GM12878 (cell line): ENCODE data around the gene GET3. TPM values are rescaled to one million over a fixed set of nuclear protein-coding genes. Genes with fewer than 3 reads are reported as not detected.

Experiments used
- ATF2 ChIP-seq: IDR thresholded peaks from 2 replicates; pipeline ENCODE4 v1.6.1; 2012; ENCODE audit warnings: low read length, inconsistent platforms
- ATF3 ChIP-seq: IDR thresholded peaks from 2 replicates; pipeline ENCODE4 v1.6.1; 2011; ENCODE audit warnings: low read depth, mild to moderate bottlenecking, low read length, moderate library complexity, borderline replicate concordance; ENCODE audit errors: extremely low read depth
- BRCA1 ChIP-seq: IDR thresholded peaks from 2 replicates; pipeline ENCODE4 v1.6.1; 2011; ENCODE audit warnings: low read depth, low read length, improper control_type of control experiment
- CBFB ChIP-seq: IDR thresholded peaks from 2 replicates; pipeline ENCODE4 v1.6.1; 2016; ENCODE audit warnings: antibody characterized with exemption, low read depth
- CHD2 ChIP-seq: IDR thresholded peaks from 2 replicates; pipeline ENCODE4 v1.6.1; 2011; ENCODE audit warnings: low read depth, low read length, improper control_type of control experiment, borderline replicate concordance
- CREB1 ChIP-seq: IDR thresholded peaks from 2 replicates; pipeline ENCODE4 v1.6.1; 2012; ENCODE audit warnings: low read depth, mild to moderate bottlenecking, inconsistent platforms
- DPF2 ChIP-seq: fragments of 450-650 bp; IDR thresholded peaks from 2 replicates; pipeline ENCODE4 v1.6.1; 2017; ENCODE audit warnings: mild to moderate bottlenecking
- E2F8 ChIP-seq: fragments of 450-650 bp; IDR thresholded peaks from 2 replicates; pipeline ENCODE4 v1.6.1; 2018; ENCODE audit warnings: mild to moderate bottlenecking, low read depth, moderate library complexity; ENCODE audit not compliant: partially characterized antibody
- EZH2 ChIP-seq: IDR thresholded peaks from 2 replicates; pipeline ENCODE4 v1.6.1; 2012; ENCODE audit warnings: low read depth, mild to moderate bottlenecking, control low read depth, inconsistent platforms, low read length, borderline replicate concordance; ENCODE audit not compliant: control insufficient read depth
- FOXM1 ChIP-seq: IDR thresholded peaks from 2 replicates; pipeline ENCODE4 v1.6.1; 2012; ENCODE audit warnings: low read depth, mild to moderate bottlenecking, inconsistent platforms, low read length, moderate library complexity
- JUNB ChIP-seq: IDR thresholded peaks from 2 replicates; pipeline ENCODE4 v1.6.1; 2016; ENCODE audit warnings: antibody characterized with exemption, mild to moderate bottlenecking
- KLF5 ChIP-seq: fragments of 450-650 bp; IDR thresholded peaks from 2 replicates; pipeline ENCODE4 v1.6.1; 2014; ENCODE audit warnings: mild to moderate bottlenecking; ENCODE audit not compliant: partially characterized antibody
- MTA3 ChIP-seq: IDR thresholded peaks from 2 replicates; pipeline ENCODE4 v1.6.1; 2012; ENCODE audit warnings: low read length, inconsistent platforms, borderline replicate concordance
- NBN ChIP-seq: fragments of 450-650 bp; IDR thresholded peaks from 2 replicates; pipeline ENCODE4 v1.6.1; 2016
- PBX3 ChIP-seq: IDR thresholded peaks from 2 replicates; pipeline ENCODE4 v1.6.1; 2011; ENCODE audit warnings: mild to moderate bottlenecking, low read depth, low read length, moderate library complexity; ENCODE audit not compliant: insufficient replicate concordance
- SMARCA5 ChIP-seq: fragments of 450-650 bp; IDR thresholded peaks from 2 replicates; pipeline ENCODE4 v1.6.1; 2017; ENCODE audit warnings: mild to moderate bottlenecking
- STAT1 ChIP-seq: fragments of 450-650 bp; conservative IDR thresholded peaks from 2 replicates; pipeline ENCODE4 v1.6.1; 2014; ENCODE audit warnings: antibody characterized with exemption, mild to moderate bottlenecking
- polyA plus RNA-seq, 11 experiments: library from polyadenylated mRNA; depleted of rRNA in 4 of 11; unstranded in 6 of 11; stranded (reverse) in 5 of 11; fragments of >200 nt; fragmentation: Nextera tagmentation in 4 of 11; fragmentation: Illumina TruSeq in 1 of 11; extraction: Ambion mirVana in 4 of 11; extraction: Trizol in 1 of 11; gene quantifications; 1 replicate in 1 of 11; 2 replicates in 10 of 11; pipeline versions ENCODE4 v1.2.1 to v1.2.3, GENCODE V29; 2011 to 2016; ENCODE audit warnings: inconsistent platforms in 2 of 11, missing spikeins in 2 of 11, low read depth in 1 of 11
- total RNA-seq, 4 experiments: library from RNA; depleted of rRNA in 3 of 4; stranded (reverse); fragments of >200 nt in 3 of 4; fragmentation: Illumina TruSeq in 1 of 4; extraction: Trizol in 1 of 4; gene quantifications; 2 replicates each; pipeline versions ENCODE4 v1.2.1 to v1.2.3, GENCODE V29; 2013 to 2021
- TF ChIP-seq, protein P1 (sequence below): IDR thresholded peaks from 2 replicates; pipeline ENCODE4 v1.6.1; 2011; ENCODE audit warnings: borderline replicate concordance, low read depth, mild to moderate bottlenecking, moderate library complexity, mixed read lengths, low read length; ENCODE audit not compliant: insufficient read depth; ENCODE audit errors: extremely low read length
- TF ChIP-seq, protein P2 (sequence below): fragments of 450-650 bp; formaldehyde crosslinking; IDR thresholded peaks from 2 replicates; pipeline ENCODE4 v1.4.0; 2020; ENCODE audit warnings: mild to moderate bottlenecking, moderate library complexity

Gene GET3
- total and polyA plus RNA-seq, 10 of the 15 experiments (the other 5 are each of a cell fraction or from before 2014, with no cell fraction given) = 14.5 to 144 (median 97.2) TPM

- TF ChIP-seq JUNB (no peak), KLF5 (peak; percentile 99), E2F8 (no peak), ATF3 (peak; percentile 81; the same call in 1 of the 2 replicates), EZH2 (no peak), CREB1 (no peak), DPF2 (no peak), MTA3 (no peak), ATF2 (no peak), FOXM1 (no peak), NBN (peak; percentile 89), SMARCA5 (no peak), PBX3 (peak; percentile 90), CBFB (peak; percentile 82; the same call in 1 of the 2 replicates), BRCA1 (no peak), CHD2 (peak; percentile 88; the same call in 1 of the 2 replicates), STAT1 (0 out of 2 replicates have a peak, but pooled peaks have one; percentile 88)
- TF ChIP-seq, protein P1, sequence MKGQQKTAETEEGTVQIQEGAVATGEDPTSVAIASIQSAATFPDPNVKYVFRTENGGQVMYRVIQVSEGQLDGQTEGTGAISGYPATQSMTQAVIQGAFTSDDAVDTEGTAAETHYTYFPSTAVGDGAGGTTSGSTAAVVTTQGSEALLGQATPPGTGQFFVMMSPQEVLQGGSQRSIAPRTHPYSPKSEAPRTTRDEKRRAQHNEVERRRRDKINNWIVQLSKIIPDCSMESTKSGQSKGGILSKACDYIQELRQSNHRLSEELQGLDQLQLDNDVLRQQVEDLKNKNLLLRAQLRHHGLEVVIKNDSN = peak; percentile 93
- TF ChIP-seq, protein P2, sequence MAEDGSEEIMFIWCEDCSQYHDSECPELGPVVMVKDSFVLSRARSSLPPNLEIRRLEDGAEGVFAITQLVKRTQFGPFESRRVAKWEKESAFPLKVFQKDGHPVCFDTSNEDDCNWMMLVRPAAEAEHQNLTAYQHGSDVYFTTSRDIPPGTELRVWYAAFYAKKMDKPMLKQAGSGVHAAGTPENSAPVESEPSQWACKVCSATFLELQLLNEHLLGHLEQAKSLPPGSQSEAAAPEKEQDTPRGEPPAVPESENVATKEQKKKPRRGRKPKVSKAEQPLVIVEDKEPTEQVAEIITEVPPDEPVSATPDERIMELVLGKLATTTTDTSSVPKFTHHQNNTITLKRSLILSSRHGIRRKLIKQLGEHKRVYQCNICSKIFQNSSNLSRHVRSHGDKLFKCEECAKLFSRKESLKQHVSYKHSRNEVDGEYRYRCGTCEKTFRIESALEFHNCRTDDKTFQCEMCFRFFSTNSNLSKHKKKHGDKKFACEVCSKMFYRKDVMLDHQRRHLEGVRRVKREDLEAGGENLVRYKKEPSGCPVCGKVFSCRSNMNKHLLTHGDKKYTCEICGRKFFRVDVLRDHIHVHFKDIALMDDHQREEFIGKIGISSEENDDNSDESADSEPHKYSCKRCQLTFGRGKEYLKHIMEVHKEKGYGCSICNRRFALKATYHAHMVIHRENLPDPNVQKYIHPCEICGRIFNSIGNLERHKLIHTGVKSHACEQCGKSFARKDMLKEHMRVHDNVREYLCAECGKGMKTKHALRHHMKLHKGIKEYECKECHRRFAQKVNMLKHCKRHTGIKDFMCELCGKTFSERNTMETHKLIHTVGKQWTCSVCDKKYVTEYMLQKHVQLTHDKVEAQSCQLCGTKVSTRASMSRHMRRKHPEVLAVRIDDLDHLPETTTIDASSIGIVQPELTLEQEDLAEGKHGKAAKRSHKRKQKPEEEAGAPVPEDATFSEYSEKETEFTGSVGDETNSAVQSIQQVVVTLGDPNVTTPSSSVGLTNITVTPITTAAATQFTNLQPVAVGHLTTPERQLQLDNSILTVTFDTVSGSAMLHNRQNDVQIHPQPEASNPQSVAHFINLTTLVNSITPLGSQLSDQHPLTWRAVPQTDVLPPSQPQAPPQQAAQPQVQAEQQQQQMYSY (CRISPR knock-in tag) = no peak
Measured at GRCh38 chr19:12736995-12737834, at the start of gene GET3 (continued).
